Activated CD4-positive, alpha-beta T cell treated with anti-CD3 and anti-CD28 coated beads for 24 hours (primary cell): ENCODE data around the gene SPDYE5.

Experiments
- DNase-seq, 2 donors: peaks; one replicate each; pipeline ENCODE4 v3.0.0-alpha.2; 2020; ENCODE audit warnings: low read depth in 2 of 2

The SPDYE5 gene

GRCh38 chr7:75536940-75537538, 44.9 kb downstream of the SPDYE5 start:
- no peak for DNase-seq

- DNase-seq = no peak
Measured at GRCh38 chr7:75537731-75538130, 45.6 kb downstream of the SPDYE5 start.

GRCh38 chr7:75546237-75547015, 54.3 kb downstream of the SPDYE5 start:
- no peak for DNase-seq
